Fibroblast of lung (primary cell): ENCODE results near the gene EIF2B2.

Source experiments
- EZH2 ChIP-seq: IDR thresholded peaks from 2 replicates; pipeline ENCODE4 v1.5.1; 2012; ENCODE audit warnings: low read length, control low read depth, mild to moderate bottlenecking; ENCODE audit errors: missing control alignments
- TF ChIP-seq, protein P1 (sequence below), 2 donors: IDR thresholded peaks in 1 of 2; conservative IDR thresholded peaks in 1 of 2; 1 replicate in 1 of 2; 2 replicates in 1 of 2; pipeline ENCODE4 v1.5.1; 2011 to 2012; ENCODE audit warnings: low read length in 2 of 2, control low read depth in 1 of 2, inconsistent platforms in 1 of 2, low read depth in 1 of 2, mild to moderate bottlenecking in 1 of 2

DNA sequence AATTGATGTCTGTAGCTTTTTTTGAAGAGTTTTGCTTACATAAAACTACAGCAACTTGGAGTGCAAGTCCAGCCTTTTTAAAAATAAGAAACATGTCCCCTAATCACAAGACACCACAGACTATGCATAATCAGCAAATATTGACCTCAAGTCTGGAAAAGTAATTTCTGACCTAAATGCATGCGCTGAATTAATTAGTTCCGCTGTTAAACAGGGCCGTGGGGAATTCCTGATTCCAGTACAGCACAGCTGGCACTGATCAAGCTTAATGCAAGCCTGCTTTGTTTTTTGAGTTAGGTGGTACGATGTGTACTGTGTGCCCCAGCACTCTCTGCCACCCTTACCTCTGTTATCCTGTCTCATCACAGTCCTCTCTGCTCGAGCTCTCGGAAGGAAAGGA is 39.3 kb downstream of the EIF2B2 start:
- TF ChIP-seq, protein P1, sequence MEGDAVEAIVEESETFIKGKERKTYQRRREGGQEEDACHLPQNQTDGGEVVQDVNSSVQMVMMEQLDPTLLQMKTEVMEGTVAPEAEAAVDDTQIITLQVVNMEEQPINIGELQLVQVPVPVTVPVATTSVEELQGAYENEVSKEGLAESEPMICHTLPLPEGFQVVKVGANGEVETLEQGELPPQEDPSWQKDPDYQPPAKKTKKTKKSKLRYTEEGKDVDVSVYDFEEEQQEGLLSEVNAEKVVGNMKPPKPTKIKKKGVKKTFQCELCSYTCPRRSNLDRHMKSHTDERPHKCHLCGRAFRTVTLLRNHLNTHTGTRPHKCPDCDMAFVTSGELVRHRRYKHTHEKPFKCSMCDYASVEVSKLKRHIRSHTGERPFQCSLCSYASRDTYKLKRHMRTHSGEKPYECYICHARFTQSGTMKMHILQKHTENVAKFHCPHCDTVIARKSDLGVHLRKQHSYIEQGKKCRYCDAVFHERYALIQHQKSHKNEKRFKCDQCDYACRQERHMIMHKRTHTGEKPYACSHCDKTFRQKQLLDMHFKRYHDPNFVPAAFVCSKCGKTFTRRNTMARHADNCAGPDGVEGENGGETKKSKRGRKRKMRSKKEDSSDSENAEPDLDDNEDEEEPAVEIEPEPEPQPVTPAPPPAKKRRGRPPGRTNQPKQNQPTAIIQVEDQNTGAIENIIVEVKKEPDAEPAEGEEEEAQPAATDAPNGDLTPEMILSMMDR (conservative IDR thresholded peaks at IDR 0.05 in 1 of 2, IDR thresholded peaks at IDR 0.05 in 1 of 2; ENCODE audit: low read depth in 1 of 2, low read length in 2 of 2), result no peak
- no peak for TF ChIP-seq EZH2
